Stimulated activated CD4-positive, alpha-beta T cell treated with anti-CD3 and anti-CD28 coated beads, Interleukin-4, amount 100 ng/mL, for 48 hours (primary cell): ENCODE data around the gene MYO18A.

Experiments
- DNase-seq, 2 donors: peaks; one replicate each; pipeline ENCODE4 v3.0.0-alpha.2; 2020; ENCODE audit warnings: low read depth in 2 of 2

The MYO18A gene

GRCh38 chr17:29124925-29125273 is 55.3 kb downstream of the MYO18A start:
- DNase-seq = no peak

- no peak for DNase-seq
Observed at GRCh38 chr17:29124135-29124924, 55.9 kb downstream of the MYO18A start.

- no peak for DNase-seq
Observed at GRCh38 chr17:29123111-29123510, 57.1 kb downstream of the MYO18A start.

- no peak for DNase-seq
Observed at GRCh38 chr17:29121442-29121841, 58.8 kb downstream of the MYO18A start.

- no peak for DNase-seq
Observed at GRCh38 chr17:29120433-29120832, 59.8 kb downstream of the MYO18A start.

- no peak for DNase-seq
Observed at GRCh38 chr17:29119265-29119664, 60.9 kb downstream of the MYO18A start.

GRCh38 chr17:29116804-29117753 is 63.1 kb downstream of the MYO18A start:
- peak; percentile 69 to 87 for DNase-seq

- DNase-seq = peak in 1 of 2 donors; percentile 46
Observed at GRCh38 chr17:29115961-29116803, 64.0 kb downstream of the MYO18A start.

GRCh38 chr17:29115435-29115834 is 64.8 kb downstream of the MYO18A start:
- DNase-seq = no peak

- no peak for DNase-seq
Observed at GRCh38 chr17:29114141-29114540, 66.1 kb downstream of the MYO18A start.

GRCh38 chr17:29113334-29113733 is 66.9 kb downstream of the MYO18A start:
- DNase-seq = no peak

- DNase-seq = no peak
Observed at GRCh38 chr17:29112771-29113295, 67.4 kb downstream of the MYO18A start.

GRCh38 chr17:29111816-29112499 is 68.2 kb downstream of the MYO18A start:
- peak; percentile 62 to 77 for DNase-seq

- DNase-seq = no peak
Observed at GRCh38 chr17:29110372-29110757, 69.8 kb downstream of the MYO18A start.

- DNase-seq = no peak
Observed at GRCh38 chr17:29109477-29110371, 70.5 kb downstream of the MYO18A start.

GRCh38 chr17:29108823-29109476 is 71.2 kb downstream of the MYO18A start:
- DNase-seq = no peak

GRCh38 chr17:29107933-29108822 is 72.0 kb downstream of the MYO18A start:
- DNase-seq = no peak

- no peak for DNase-seq
Observed at GRCh38 chr17:29107084-29107483, 73.1 kb downstream of the MYO18A start.
